ENCODE data around the gene BGLAP.

The BGLAP gene

DNA sequence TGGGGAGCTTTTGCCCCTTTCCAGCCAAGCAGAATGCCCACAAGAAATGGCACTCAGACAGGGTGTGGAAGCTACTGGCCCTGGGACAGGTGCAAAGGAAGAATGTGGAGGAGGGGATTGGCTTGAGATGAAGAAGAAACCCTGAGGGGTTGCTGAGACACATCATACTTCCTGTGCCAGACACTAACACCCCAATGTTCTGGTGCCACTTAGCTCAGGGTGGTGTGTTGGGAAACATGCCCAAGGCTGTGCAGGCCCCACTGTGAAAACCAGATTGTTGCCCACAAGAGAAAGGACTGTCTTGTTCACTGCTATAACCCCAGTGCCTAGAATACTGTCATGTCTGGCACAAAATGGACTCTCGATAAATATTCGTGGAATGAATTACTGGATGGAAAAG, 15.7 kb downstream of the BGLAP start:
- DNase-seq (ENCODE audit: low read depth in 2 of 2): no peak

DNA sequence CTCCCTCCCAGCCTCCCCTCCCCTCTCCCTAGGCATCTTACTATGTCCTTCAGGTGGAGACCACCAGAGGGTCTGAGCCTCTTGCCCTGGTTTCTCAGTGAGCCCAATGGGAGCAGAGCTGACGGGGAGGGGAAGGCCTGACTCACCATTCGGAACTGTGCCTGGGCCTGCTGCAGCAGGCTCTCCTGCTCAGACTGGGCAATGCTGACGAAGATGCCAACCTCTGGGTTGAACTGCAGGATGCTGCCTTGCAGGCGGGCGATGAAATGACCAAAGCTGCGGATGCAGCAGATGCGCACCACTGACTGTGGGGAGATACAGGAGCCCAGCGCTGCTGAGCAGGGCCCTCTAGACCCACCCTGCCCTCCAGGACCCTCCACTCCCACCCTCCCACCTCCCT, 16.9 kb downstream of the BGLAP start:
- no peak for DNase-seq (ENCODE audit: low read depth in 2 of 2)

DNA sequence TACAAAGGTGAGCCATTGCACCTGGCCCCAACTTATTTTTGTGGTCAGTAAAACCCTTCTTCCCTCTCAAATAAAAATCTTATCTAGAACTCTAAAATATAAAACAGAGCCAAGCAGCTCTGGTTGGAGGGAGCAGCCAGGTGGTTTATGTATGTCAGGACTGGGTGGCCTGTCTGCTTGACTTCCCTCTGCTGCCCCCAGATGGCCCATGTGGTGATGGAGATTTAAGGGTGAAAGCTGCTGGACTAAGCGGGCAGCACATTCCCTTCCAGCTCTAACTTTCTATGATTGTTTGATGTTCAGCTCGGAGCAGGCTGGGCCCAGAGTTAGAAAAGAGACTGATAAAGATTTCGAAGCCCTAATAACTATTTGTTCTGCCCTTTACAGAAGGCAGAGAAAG, 17.8 kb downstream of the BGLAP start:
- no peak for DNase-seq (ENCODE audit: low read depth in 2 of 2)

DNA sequence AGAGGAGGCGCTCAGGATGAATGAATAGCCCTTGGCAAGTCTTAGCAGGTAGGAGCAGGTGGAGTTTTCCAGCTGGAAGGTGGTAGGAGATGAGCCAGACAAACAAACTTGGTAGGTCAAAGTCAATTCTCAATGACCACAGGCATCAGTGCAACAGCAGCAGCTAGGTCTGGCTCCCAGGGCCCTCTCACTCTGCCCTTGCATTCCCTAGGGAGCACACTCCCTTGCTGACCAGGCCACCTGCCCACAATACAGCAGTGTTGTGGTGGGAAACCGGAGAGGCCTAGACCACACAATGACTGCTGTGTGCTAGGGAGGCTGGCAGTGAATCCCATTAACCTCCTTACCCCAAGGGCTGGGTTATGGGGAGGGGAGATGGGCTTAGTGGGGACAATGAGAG, 18.9 kb downstream of the BGLAP start:
- DNase-seq (ENCODE audit: low read depth in 2 of 2): no peak

DNA sequence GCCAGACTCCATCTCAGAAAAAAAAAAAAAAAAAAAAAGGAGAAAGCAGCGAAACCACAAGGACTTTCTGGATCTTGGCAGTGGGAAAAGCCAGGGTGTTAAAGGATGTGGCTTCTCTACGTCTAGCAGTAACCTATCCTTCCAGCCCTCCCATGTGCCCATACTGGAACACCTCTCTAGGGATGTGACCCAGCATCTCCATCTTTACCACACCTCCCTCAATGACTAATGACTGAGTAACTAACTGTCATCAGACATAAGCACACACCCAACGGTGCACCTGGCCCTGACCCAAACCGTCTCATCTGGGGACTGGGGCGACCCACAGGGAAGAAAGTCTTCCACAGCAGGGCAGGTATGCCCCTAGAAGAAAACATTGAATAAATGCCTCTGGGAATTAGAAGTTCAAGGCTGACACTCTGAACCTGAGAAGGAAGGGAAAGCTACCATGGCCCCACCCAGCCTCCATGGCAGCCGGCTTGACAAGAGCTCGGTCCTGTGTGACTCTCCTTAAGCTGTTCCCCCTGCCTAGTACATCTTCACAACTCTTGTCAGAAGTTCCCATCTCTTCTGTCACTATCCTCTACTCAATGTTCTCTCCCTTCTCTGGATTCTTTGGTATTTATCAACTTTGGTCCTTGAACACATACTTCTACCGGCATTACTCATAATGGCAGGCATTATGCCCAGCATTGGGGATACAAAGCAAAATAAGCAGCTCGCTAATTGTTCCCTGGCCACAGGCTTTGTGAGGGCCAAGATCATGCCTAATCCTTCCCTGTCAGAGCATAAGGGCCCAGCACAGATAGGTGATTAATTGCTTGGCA, 20.7 kb downstream of the BGLAP start:
- DNase-seq (ENCODE audit: low read depth in 2 of 2): no peak

DNA sequence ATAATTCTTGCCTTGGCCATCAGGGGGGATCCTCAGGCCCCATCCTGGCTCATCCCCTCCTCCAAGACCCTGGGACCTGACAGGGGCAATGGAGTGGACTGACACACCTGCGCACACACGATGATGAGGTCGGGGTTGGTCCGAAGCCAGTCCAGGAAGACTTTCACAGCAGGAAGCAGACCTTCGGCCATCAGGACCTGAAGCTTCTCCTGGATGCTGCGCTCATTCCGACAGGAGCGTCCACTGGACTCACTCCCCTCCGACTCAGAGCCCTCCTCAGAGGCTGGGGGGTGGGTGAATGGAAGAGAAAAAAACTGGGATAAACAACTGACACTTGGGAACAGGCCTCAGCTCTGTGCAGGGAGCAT, 21.3 kb downstream of the BGLAP start:
- no peak for DNase-seq (ENCODE audit: low read depth in 2 of 2)

DNA sequence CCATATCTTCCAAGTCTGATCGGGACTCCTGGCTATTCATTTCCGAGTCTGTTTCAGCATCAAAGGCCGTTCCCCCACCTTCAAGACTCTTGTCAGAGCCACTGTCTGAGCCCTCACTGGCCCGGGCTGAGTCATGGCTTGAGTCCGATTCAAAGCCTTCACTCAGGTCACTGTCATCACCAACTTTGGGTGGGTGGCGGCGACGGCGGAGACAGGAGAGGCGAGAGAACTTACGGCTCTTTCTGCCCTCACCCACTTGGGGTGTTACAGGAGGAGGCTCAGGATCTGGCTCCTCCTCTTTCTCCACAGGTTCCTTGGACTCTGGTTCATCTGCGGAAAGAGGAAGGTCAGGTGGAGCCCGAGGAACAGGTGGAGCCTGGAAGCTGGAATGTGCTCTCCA, 24.1 kb downstream of the BGLAP start:
- no peak for DNase-seq (ENCODE audit: low read depth in 2 of 2)

DNA sequence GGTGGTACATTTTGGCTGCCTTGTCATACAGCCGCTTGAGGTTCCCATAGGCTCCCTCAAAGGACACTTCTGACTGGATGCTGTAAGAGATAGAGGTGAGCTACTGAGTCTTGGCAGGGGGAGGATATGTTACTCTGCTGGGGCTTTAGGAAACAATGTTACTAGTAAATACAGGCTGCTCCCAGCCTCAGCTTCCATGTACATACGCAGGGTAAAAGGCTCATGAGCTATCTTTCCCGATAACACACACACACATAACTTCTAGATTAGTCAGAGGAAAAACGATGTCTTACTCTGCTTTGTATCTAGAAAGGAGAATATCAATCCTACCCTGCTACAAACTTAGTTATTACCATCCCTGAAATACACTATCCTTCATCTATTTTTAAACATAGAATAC, 26.4 kb downstream of the BGLAP start:
- DNase-seq (ENCODE audit: low read depth in 2 of 2): no peak

DNA sequence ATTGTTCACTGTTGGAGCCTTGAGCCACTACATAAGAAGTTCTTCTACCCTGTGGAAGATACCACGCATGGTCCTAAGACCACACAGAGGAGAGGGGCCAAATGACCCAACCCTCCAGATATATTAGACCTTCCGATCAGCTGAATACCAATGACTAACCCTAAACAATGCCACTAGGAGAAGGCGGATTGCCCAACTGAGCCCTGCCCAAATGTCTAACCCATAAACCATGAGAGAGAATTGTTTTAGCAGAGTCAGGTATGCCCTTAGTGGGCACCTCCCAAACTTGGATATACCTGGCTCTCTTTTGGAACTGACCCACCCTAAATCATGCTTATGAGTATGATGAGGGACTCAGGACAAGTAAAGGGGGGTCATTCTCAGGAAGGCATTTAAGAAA, 28.3 kb downstream of the BGLAP start:
- no peak for DNase-seq (ENCODE audit: low read depth in 2 of 2)

DNA sequence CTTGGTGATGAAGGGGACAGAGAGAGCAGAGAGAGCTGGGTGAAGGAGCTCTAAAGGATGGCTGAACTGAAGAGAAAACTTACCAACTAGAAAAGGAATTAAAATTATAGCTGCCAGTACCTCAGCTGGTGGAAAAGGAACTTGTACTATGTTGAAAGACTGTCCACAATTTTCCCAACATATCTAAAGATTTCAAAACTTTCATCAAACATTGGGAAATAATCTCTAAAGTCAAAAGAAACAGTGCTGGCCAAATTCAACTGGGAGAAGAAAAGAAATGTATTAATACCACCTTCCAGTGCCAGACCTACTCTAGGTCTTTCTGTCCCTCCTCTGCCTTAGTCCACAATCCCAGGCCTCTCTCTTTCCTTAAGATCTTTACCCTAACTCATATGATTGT, 34.5 kb downstream of the BGLAP start:
- DNase-seq (ENCODE audit: low read depth in 2 of 2): no peak

DNA sequence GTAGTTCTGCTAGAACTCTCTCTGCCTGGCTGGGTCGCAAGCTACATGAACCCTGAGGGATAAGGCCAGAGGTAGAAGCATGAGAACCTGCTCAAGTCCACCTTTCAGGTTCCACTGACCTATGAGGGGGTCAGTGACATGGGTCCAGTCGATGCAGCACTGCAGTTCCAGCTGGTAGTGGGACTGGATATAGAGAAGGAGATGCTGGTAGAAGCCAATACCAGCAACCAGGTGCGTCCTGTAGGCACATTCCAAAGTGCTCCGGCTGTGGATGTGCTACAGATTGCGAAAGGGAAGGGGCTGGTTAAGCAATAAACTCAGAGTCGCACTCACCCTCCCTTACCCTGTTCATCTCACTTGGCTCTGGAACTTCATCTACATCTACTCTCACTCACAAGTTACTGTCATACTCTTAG, 35.0 kb downstream of the BGLAP start:
- no peak for DNase-seq (ENCODE audit: low read depth in 2 of 2)

DNA sequence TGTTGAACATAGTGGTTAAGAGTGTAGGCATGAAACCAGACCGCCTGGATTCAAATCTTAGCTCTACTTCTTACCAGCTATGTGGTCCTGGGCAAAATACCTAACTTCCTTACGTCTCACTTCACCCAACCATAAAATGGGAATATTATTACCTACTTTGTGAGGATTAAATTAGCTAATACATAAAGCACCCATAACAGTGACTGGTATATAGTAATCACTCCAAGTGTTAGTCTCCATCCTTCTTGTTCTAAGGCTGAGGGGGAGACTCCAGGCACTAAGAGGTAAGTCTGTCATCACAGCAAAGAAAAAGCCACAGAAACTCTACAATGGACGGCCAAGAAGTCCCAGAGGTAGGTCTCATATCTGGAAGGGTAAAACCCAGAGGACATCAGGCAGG, 37.9 kb downstream of the BGLAP start:
- DNase-seq (ENCODE audit: low read depth in 2 of 2): no peak

DNA sequence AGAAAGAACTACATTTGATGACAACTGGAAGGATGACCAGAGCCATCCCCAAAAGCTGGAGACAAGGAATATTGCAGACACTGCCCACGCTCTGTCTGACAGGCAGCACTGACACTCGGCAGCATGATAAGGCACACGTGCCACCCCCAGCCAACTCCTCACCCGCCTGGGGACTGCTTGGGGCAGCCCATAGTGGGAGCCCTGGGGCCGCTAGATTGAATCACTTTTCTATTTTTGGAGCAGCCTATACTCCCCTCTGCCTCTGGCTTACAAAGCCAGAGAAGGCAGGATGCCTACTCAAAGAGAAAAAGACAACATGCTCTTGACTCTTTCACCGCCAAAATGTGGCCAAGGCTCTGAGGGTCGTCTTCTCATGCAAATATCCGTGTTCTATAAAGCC, 39.3 kb downstream of the BGLAP start:
- DNase-seq (ENCODE audit: low read depth in 2 of 2): peak in 1 of 2 donors; percentile 34

DNA sequence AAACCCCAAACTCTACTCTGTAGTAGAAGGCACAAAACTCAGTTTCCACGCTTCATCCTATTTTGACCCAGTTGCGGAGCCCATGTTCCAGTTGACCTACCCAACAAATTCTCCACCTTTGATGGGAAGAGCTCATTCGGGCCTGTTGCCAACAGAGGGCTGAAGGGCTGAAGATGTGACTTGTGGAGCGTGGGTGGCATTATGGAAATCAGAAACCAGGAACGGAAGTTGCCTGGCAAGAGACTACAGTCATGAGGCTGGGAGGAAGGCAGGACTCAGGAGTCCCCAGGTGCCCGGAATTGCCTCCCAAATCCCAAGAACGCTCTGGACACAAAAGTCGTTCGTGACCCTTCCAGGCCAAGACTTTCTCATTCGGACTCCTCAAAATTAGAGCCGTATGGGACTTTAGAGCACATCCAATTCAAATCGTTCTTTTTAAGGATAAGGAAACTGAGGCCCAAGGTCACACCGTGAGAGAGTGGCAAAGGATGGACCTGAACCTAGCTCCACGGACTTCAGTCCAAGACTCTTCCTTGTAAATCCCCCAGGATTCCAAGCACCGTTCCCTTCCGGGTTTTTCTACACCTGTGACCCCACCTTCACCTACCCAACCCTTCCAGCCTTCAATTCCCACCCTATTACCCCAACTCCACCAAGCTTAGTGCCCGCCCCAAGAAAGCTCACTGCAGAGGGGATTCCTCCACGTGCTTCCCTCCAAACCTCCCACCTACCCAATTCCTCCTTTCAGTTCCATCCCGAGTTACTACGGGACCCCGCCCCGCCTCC, 39.9 kb downstream of the BGLAP start:
- no peak for DNase-seq (ENCODE audit: low read depth in 2 of 2)

DNA sequence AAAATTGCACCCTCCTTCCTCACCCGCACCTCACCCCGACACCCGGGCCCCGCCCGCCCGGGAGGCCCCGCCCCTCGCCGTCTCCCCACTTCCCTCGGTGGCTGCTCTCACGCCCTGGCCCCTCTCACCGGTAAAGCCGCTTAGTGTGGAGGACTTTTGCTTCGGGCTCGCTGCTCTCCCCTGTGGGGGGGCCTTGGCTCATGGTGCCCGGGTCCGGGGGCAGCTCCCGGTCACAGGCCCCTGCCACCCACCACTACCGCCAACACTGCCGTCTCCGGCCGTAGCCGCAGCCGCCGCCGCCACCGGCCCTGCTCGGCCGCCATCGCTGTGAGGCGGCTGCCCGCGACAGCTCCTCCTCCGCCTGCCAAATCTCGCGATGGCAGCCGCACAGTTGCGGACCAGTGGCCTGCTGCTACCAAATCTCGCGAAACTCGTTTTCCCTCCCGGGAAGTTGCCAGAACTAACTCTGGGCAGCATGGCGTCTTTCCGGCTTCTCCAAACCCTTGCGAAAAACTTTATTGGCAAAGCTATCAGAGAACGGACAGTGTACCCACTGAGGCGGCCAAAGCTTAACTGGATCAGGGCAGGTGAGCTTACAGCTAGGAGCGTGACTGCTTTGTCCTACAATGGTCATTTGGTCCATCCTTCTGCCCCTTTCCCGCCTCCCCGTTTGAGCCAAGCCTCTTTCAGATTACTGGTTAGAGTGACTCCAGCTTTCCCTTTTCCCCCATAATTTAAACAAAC, 40.7 kb downstream of the BGLAP start, which contains the start of gene SMG5:
TSS of gene SMG5 (minus strand) at position 347 of the 744 bp plus-strand sequence. CDS start at position 202, 145 bp downstream.
- peak; percentile 89 to 92 for DNase-seq (ENCODE audit: low read depth in 2 of 2)

DNA sequence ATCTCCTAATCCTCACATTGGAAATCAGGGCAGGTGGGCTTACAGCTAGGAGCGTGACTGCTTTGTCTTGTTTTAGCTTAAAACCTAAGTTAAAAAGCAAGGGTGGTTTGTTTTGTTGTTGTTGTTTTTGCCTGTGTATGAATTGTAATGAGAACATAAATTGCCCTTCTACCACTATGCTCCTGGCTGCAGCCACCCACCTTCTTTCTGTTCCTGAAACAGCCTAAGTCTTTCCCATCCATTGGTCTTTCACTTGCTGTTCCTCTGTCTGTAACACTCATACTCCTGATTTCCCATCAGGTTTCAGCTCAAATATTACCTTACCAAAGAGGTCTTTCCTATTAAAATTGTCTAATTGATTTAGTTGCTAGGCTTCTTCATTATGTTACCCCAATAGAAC, 41.5 kb downstream of the BGLAP start:
- DNase-seq (ENCODE audit: low read depth in 2 of 2): no peak

DNA sequence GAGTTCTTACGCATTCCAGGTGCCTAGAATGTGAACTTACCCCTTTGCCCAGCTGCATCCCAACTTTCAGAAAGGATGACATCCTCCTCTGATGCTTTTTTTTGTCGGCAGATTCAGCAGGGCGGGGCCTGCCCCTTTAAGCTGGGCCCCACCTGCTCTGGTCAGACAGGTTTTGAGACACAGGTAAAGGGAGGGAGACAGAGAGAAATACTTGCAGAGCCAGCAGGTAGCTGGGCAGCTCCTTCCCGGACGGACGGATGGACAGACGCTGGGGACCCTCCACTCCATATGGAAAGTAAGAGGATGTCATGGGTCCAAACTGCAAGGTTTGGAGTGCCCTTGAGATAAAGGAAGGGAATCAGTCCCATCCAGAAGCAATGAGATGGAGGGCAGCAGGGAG, 42.1 kb downstream of the BGLAP start, which contains the start of gene TMEM79:
TSS of gene TMEM79 (plus strand) at position 214 of the 400 bp plus-strand sequence. CDS start 902 bp downstream, outside the sequence.
- DNase-seq (ENCODE audit: low read depth in 2 of 2): no peak

DNA sequence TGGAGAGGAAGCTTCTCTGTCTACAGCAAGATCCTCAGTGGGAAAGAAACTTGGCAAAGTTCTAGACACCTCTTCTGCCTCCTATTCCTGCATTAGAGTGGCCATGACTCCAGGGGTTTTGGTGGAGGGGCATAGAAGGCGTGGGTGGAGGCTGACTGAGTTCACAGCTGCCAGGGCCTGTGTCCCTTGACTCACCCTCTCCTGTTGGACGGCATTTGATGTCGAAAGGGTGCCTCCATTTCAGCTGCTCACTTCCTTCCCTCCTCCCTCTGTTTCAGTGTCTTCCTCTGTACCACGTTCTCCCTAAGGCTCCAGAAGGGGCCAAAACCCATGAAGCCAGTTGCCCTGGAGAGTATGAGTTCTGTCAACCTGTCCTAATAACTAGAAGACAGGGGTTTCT, 42.8 kb downstream of the BGLAP start:
- no peak for DNase-seq (ENCODE audit: low read depth in 2 of 2)

DNA sequence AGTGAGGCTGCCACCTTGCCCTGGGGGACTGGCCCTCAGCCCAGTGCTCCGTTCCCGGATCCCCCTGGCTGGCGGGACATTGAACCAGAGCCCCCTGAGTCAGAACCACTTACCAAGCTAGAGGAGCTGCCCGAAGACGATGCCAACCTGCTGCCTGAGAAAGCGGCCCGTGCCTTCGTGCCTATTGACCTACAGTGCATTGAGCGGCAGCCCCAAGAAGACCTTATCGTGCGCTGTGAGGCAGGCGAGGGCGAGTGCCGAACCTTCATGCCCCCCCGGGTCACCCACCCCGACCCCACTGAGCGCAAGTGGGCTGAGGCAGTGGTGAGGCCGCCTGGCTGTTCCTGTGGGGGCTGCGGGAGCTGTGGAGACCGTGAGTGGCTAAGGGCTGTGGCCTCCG, 43.5 kb downstream of the BGLAP start:
- DNase-seq (ENCODE audit: low read depth in 2 of 2): no peak

DNA sequence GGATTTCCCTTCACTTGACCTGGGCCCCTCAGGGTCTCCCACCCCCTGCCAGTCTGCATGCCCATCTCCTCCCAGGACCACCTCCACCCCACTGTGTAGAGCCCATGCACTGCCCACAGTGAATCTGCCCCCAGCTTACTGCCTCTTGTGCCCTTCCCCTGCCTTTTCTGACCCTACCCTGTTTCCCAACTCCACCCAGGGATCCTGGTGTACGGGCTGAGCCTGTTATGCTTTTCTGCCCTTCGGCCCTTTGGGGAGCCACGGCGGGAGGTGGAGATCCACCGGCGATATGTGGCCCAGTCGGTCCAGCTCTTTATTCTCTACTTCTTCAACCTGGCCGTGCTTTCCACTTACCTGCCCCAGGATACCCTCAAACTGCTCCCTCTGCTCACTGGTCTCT, 44.1 kb downstream of the BGLAP start:
- DNase-seq (ENCODE audit: low read depth in 2 of 2): no peak

DNA sequence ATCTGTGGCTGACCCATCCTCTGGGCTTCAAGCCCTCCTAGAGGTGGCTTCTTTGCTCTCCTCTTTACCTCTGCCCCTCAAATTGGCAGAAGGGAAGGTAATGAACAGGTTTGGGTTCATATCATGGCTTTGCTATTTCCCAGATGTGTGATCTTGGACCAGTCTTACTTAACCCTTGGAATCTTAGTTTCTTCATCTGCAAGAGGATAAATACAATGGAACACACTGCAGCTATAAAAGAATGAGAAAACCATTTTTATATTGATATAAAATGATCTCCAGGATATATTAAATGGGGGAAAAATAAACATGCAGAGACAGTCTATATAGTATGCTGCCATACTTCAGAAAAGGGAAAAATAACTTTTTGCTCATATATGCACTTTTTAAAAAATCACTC, 47.9 kb downstream of the BGLAP start:
- no peak for DNase-seq (ENCODE audit: low read depth in 2 of 2)
